Activated naive CD4-positive, alpha-beta T cell treated with anti-CD3 and anti-CD28 coated beads, Interleukin-2, amount 50 U/mL, for 24 hours (primary cell): ENCODE data around the gene MPZL2.

Experiments
- H3K27ac Mint-ChIP-seq: one replicate; pipeline ENCODE4 v1.8.0; 2021; ENCODE audit warnings: mild to moderate bottlenecking, mixed read lengths
- H3K27me3 Mint-ChIP-seq: one replicate; pipeline ENCODE4 v1.8.0; 2021; ENCODE audit warnings: mixed read lengths
- H3K36me3 Mint-ChIP-seq: one replicate; pipeline ENCODE4 v1.8.0; 2021; ENCODE audit warnings: mixed read lengths
- H3K4me1 Mint-ChIP-seq: one replicate; pipeline ENCODE4 v1.8.0; 2021; ENCODE audit warnings: mixed read lengths
- H3K4me3 Mint-ChIP-seq: one replicate; pipeline ENCODE4 v1.8.0; 2021; ENCODE audit warnings: mild to moderate bottlenecking, mixed read lengths
- H3K9me3 Mint-ChIP-seq: one replicate; pipeline ENCODE4 v1.8.0; 2021; ENCODE audit warnings: mixed read lengths

Gene MPZL2

DNA sequence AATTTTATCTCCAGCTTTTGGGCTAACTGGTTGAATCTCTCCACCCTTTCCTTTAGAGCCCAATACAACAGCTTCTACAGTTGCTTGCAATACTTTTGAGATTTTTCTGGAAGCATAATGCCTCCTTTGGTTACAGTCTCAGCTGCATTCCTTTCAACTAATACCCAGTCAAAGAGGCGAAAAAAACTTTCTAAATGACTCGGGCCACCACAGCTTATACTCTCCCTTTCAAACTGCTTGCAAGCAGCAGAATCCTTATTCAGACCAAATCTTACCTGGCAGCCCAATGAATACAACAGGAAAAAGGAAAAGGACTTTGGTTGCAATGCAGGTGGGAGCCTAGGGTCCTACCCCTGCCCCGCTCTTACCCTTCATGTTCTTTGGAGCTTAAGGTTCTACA is 55.1 kb downstream of the MPZL2 start:
- H3K27me3 Mint-ChIP-seq = no peaks in the 10 kb centered on the region
- peak overlapping the region; percentile 39 for H3K4me3 Mint-ChIP-seq
- H3K36me3 Mint-ChIP-seq = peaks cover 62% of the 10 kb centered on the region
- no peak overlapping the region for H3K27ac Mint-ChIP-seq
- no peaks in the 10 kb centered on the region for H3K9me3 Mint-ChIP-seq
- H3K4me1 Mint-ChIP-seq = peaks cover 44% of the 10 kb centered on the region

DNA sequence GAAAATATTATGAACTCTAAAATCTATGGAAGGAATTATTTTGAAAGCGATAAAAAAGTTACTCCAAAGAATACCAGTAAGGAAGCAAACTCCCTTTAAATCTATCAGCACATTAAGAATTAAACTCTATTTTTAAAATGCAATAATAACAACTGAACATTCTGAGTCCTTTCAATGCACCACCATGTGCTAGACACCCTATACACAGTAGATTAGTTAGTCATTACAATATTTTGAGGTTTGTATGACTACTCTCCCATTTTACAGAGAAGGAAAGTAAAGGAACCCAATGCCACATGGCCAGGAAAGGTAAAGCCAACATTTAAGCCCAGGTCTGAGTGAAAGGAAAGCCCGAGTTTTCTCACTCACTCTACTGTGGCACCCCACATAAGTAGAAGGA is 57.0 kb downstream of the MPZL2 start:
- peak overlapping the region; percentile 70 for H3K4me3 Mint-ChIP-seq
- peak overlapping the region; percentile 97 for H3K27ac Mint-ChIP-seq
- no peaks in the 10 kb centered on the region for H3K9me3 Mint-ChIP-seq
- H3K36me3 Mint-ChIP-seq = peaks cover 47% of the 10 kb centered on the region
- no peaks in the 10 kb centered on the region for H3K27me3 Mint-ChIP-seq
- H3K4me1 Mint-ChIP-seq = peaks cover 24% of the 10 kb centered on the region

DNA sequence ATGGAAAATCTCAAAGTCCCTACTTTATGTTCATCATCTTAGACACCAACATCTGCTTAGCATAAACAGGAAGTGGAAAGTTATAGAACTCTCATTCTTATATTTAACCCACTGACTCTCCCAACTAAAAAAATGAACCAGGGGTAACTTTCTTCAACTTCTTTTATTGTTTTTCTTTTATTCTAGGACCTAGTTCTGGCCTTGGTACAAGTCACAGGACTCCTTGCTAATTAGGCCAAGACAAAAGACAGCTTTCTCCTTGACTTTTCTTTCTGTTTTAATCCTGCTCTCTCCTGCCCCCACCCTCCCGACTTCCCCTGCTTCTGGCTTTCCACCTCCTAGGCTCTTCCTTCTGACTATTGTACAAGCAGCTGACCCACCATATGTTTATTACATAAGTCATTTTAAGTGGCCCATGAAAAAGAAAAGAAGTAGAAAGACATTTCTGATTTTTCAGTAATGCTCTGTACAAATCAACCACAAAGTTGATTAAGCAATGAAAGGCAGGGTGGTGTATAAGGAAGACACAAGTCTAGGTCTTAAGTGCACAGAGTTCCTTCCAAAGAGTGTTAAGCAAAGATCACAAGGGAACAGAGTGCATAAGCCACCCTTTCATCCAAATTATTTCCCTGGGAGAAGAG is 57.6 kb downstream of the MPZL2 start:
- peaks cover 42% of the 10 kb centered on the region for H3K36me3 Mint-ChIP-seq

DNA sequence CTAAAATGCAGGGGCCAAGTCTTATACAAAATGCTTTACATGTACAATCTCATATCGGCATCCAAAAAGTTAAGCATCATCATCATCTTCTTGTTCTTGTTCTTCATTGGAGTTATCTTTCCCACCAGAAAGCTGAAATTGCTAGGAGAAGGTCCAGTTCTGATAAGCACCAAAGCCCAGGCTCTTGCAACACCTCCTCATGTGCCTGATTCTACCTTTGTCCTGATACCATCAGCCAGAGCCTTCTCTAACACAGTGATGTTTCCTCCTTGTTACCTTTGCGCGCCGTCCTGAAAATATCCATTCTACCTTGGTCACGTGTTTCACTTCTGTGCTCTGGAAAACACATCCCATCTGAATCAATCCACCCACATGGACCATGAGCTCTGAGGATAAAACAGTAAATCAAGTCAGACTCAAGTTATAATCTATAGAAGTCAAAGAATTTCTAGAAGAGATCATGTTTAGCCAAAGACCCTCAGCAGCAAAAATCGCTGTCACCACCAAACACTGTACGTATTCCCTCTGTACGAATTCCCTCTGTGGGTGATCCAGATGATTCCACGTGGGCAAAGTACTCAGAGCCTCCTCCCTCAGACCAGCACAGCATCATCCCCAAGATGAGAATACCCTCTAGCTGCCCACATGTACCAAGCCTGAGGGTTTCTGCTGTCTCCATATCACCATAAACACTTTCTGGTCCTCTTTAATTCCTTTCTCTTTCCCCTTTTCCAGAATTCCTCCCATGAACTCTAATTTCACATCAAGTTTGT is 58.3 kb downstream of the MPZL2 start:
- H3K4me3 Mint-ChIP-seq = peak overlapping the region; percentile 70
- H3K4me1 Mint-ChIP-seq = peaks cover 19% of the 10 kb centered on the region
- H3K27ac Mint-ChIP-seq = peak overlapping the region; percentile 97
- no peaks in the 10 kb centered on the region for H3K27me3 Mint-ChIP-seq
- H3K9me3 Mint-ChIP-seq = no peaks in the 10 kb centered on the region
- H3K36me3 Mint-ChIP-seq = peaks cover 40% of the 10 kb centered on the region

More for the DNA sequence above, 57.6 kb downstream of the MPZL2 start:
- H3K27ac Mint-ChIP-seq = peak overlapping the region; percentile 97
- no peaks in the 10 kb centered on the region for H3K9me3 Mint-ChIP-seq
- H3K4me3 Mint-ChIP-seq = peak overlapping the region; percentile 70
- H3K27me3 Mint-ChIP-seq = no peaks in the 10 kb centered on the region
- H3K4me1 Mint-ChIP-seq = peaks cover 19% of the 10 kb centered on the region
